ENCODE results near the gene GDAP2. TPM values are rescaled to one million over a fixed set of nuclear protein-coding genes. Genes with fewer than 3 reads are reported as not detected.

Gene GDAP2
- total and polyA plus RNA-seq, 2 of the 4 experiments (the other 2 are of a cell fraction), result 5.4 to 27.1 TPM

GRCh38 chr1:117899801-117900200, 29.6 kb downstream of the GDAP2 start:
- POLR2A ChIA-PET (ENCODE audit: unreplicated experiment), result no interaction called here

More at GRCh38 chr1:117899801-117900200, 29.6 kb downstream of the GDAP2 start:
- Histone ChIP-seq H3K23ac (ENCODE audit: low read depth, low read length) (no peak overlapping the region), H2BK120ac (ENCODE audit: low read depth, low read length) (no peak overlapping the region), H2AK5ac (ENCODE audit: low read depth, low read length) (no peak overlapping the region), H3K9me3 (ENCODE audit: control insufficient read depth, insufficient read depth, low read length) (no peaks in the 10 kb centered on the region), H3K79me1 (ENCODE audit: low read depth in 1 of 2, low read length in 2 of 2) (peaks cover 0 to 2% of the 10 kb centered on the region in 2 experiments; a peak in 3 of 4 replicates), H3K14ac (replicated peaks; ENCODE audit: low read depth, low read length) (no peak overlapping the region), H3K4me1 (ENCODE audit: control insufficient read depth, insufficient read depth, low read length) (no peaks in the 10 kb centered on the region; the same call in 1 of the 2 replicates), H3K27me3 (ENCODE audit: control insufficient read depth, insufficient read depth, low read length) (no peaks in the 10 kb centered on the region), H2BK5ac (ENCODE audit: low read depth, low read length, poor library complexity, severe bottlenecking) (no peak overlapping the region), H3K36me3 (ENCODE audit: control insufficient read depth, insufficient read depth, low read length) (peaks cover 10% of the 10 kb centered on the region), H4K8ac (ENCODE audit: low read depth in 2 of 2, low read length in 2 of 2) (no peak overlapping the region), H3K27ac (ENCODE audit: insufficient read depth, low read length) (no peak overlapping the region), H2BK20ac (ENCODE audit: low read depth, low read length) (no peak overlapping the region), H2AK9ac (replicated peaks; ENCODE audit: low read depth, low read length, poor library complexity) (no peak overlapping the region), H4K20me1 (ENCODE audit: insufficient read depth, low read length) (no peaks in the 10 kb centered on the region), H3K56ac (ENCODE audit: extremely low read depth, insufficient read depth, low read length) (no peak overlapping the region), H2BK15ac (ENCODE audit: low read depth, low read length) (no peak overlapping the region), H4K5ac (ENCODE audit: low read depth, low read length) (no peak overlapping the region), H3K9ac (ENCODE audit: low read depth, low read length) (no peak overlapping the region), H3K4me3 (ENCODE audit: insufficient read depth, low read depth, low read length) (no peak overlapping the region), H4K91ac (ENCODE audit: insufficient read depth, low read depth, low read length) (no peak overlapping the region), H3K9me1 (ENCODE audit: insufficient read depth, low read length) (no peaks in the 10 kb centered on the region), H2AFZ (replicated peaks; ENCODE audit: low read length, poor library complexity) (no peak overlapping the region), H3K4me2 (ENCODE audit: low read depth, low read length) (no peak overlapping the region), H3K18ac (ENCODE audit: low read depth, low read length) (no peak overlapping the region), H3K4ac (ENCODE audit: low read depth, low read length) (no peak overlapping the region)
- TF ChIP-seq USF2 (IDR thresholded peaks at IDR 0.05; ENCODE audit: low read depth, low read length) (no peak), SMC3 (IDR thresholded peaks at IDR 0.05; ENCODE audit: low read depth, low read length) (no peak), FOS (IDR thresholded peaks at IDR 0.05; ENCODE audit: low read depth, low read length) (no peak), RFX5 (IDR thresholded peaks at IDR 0.05; ENCODE audit: low read depth, low read length) (no peak), MAZ (IDR thresholded peaks at IDR 0.05; ENCODE audit: borderline replicate concordance, low read depth, low read length) (no peak), POLR2A (IDR thresholded peaks at IDR 0.05; ENCODE audit: low read depth, low read length) (no peak), CEBPB (IDR thresholded peaks at IDR 0.05; ENCODE audit: low read depth, low read length) (peak; percentile 72), NFE2L2 (IDR thresholded peaks at IDR 0.05; ENCODE audit: low read depth, low read length) (no peak)
- in situ Hi-C loops (cut with MboI; ENCODE audit: low sequenced_read_pairs), result loop anchor here (25.0 kb wide), 1 partner anchor 138 kb away; no protein-coding TSS in a partner anchor
- dilution Hi-C loops (cut with HindIII; ENCODE audit: low sequenced_read_pairs, unreplicated experiment), result no loop called here
- DNase-seq (no peak), ATAC-seq (ENCODE audit: low read depth) (no peak)
- CTCF ChIA-PET, result no interaction called here
- WGBS, 2 experiments (ENCODE audit: extremely low coverage in 2 of 2, insufficient read length in 1 of 2), result no CpG with 5 or more reads among the region's 1 CpG
- BruUV-seq (replicated peaks), result no TSS peak
- intact Hi-C loops (cut with micrococcal nuclease), result loop anchor here (5.0 to 10.0 kb wide), 4 partner anchors 202 to 825 kb away; partner anchors contain the start of gene MAN1A2
